Suprapubic skin (tissue), 4 donors: ENCODE data around the gene TCTA.

Source experiments
- CTCF ChIP-seq, 2 donors: fragments of 200-600 bp in 1 of 2; fragments of 450-650 bp in 1 of 2; sonication (generic) in 1 of 2; IDR thresholded peaks; one replicate each; pipeline ENCODE4 v1.5.1; 2016 to 2019; ENCODE audit warnings: antibody characterized with exemption in 2 of 2, mild to moderate bottlenecking in 1 of 2, moderate library complexity in 1 of 2
- EP300 ChIP-seq: sonication (generic); formaldehyde crosslinking; IDR thresholded peaks from one replicate; pipeline ENCODE4 v1.6.1; 2017; ENCODE audit warnings: antibody characterized with exemption
- POLR2AphosphoS5 ChIP-seq, 3 donors: sonication (generic); formaldehyde crosslinking; IDR thresholded peaks; one replicate each; pipeline ENCODE4 v1.6.1; 2017; ENCODE audit warnings: antibody characterized with exemption in 3 of 3

- no peak for TF ChIP-seq CTCF (IDR thresholded peaks at IDR 0.05)
- TF ChIP-seq EP300: no peak
- no peak for TF ChIP-seq POLR2AphosphoS5 (IDR thresholded peaks at IDR 0.05)
Observed at GRCh38 chr3:49389297-49389696, 22.9 kb upstream of the TCTA start.
